WI38 (cell line): ENCODE measurements around the gene CYTH4.

ENCODE experiments used
- H3K4me3 ChIP-seq: 2 replicates; pipeline ENCODE4 v1.5.1; 2011; ENCODE audit warnings: low read depth, mild to moderate bottlenecking, control low read depth, low read length
- CTCF ChIP-seq: IDR thresholded peaks from 2 replicates; pipeline ENCODE4 v1.5.1; 2012; ENCODE audit warnings: low read depth, mild to moderate bottlenecking, control low read depth, low read length

CYTH4 gene

GRCh38 chr22:37301144-37301830 is 19.0 kb downstream of the CYTH4 start:
- H3K4me3 ChIP-seq = no peak overlapping the region
- no peak for TF ChIP-seq CTCF

- no peak for TF ChIP-seq CTCF
- no peak overlapping the region for H3K4me3 ChIP-seq
These were observed 20.6 kb downstream of the CYTH4 start for GRCh38 chr22:37302674-37303555.

DNA sequence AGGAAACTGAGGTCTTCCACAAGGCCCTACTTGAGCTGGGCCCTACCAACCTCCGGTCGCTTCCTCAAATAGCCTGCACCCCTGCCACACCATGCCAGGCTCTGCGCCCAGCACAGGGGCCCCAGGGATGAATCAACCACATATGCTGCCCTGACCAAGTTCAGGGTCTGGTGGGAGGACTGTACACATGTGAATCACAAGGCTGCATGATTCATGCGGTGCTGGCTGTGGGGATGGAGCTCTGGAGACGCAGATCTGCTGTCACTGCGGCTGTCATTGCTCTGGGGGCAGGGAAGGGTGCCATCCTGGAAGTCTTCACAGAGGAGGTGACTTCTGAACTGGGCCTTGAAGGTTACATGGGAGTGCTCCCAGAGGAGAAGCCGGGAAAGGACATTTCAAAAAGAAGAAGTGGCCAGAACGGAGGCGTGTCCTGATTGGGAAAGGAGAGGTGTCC is 21.5 kb downstream of the CYTH4 start:
- no peak for TF ChIP-seq CTCF

DNA sequence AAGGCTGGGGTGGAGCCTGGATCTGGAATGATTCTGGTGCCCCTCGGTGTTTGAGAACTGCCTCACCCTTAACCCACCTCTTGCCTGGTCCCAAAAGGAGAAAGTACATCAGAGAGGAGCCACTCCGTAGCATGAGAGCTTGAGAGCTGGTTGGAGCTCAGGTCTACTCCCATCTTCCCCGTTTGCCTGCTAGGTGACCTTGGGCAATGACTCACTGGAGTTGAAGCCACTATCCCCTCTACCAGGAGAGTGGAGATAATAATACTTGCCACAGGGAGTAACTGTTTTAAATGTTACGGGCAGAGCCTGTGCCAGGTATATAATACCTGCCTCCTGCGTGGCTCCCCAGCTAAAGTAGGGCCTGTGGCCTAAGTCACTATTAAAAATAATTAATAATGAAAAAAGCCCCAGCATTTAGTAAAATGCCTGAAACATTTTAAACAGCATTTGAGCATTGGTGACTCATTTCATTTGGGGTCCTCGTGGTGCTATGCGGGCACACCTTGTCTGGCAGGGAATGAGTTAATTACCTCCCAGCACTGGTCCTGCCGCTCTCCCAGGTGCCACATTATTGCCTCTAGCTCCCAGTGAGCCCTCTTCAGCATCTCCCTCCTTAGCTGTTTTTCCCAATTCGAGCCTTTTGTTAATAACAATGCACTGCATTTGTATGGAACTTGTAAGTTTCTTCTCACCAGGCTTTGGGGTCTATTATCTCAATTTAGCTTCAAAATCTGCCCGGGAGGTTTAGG is 22.5 kb downstream of the CYTH4 start:
- no peak overlapping the region for H3K4me3 ChIP-seq
- TF ChIP-seq CTCF = no peak

More for the DNA sequence above, 21.5 kb downstream of the CYTH4 start:
- no peak overlapping the region for H3K4me3 ChIP-seq

GRCh38 chr22:37305887-37306286 is 23.6 kb downstream of the CYTH4 start:
- no peak overlapping the region for H3K4me3 ChIP-seq
- no peak for TF ChIP-seq CTCF

DNA sequence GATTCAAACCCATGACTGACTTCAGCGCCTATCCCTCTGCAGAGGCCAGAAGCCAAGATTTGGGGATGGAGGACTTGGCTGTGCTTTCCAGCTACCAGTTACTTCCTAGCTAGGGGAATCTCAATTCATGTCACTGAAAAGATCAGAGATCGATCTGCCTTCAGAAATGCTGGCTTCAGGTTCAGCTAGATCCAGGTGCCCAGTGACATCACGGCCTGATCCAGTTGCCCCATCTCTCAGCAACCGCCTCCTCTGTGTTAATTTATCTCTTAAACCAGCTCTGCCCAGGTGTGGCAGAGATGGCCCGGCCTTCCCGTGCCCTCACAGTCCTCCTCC is 24.2 kb downstream of the CYTH4 start:
- H3K4me3 ChIP-seq = no peak overlapping the region; the same call in 1 of the 2 replicates
- TF ChIP-seq CTCF = no peak
